AG09319 (cell line): Measurements from ENCODE around the gene AHCYL1.

Source experiments
- DNase-seq: peaks from one replicate; pipeline ENCODE4 v3.0.0-alpha.2; 2010; ENCODE audit warnings: low read depth; ENCODE audit errors: extremely low read depth
- TF ChIP-seq, protein P1 (sequence below): IDR thresholded peaks from 2 replicates; pipeline ENCODE4 v1.5.1; 2011; ENCODE audit warnings: low read depth, mild to moderate bottlenecking, inconsistent platforms, low read length, moderate library complexity

AHCYL1 gene

GRCh38 chr1:109976762-109977161 is 7.8 kb upstream of the AHCYL1 start:
- DNase-seq, result no peak
- TF ChIP-seq, protein P1, sequence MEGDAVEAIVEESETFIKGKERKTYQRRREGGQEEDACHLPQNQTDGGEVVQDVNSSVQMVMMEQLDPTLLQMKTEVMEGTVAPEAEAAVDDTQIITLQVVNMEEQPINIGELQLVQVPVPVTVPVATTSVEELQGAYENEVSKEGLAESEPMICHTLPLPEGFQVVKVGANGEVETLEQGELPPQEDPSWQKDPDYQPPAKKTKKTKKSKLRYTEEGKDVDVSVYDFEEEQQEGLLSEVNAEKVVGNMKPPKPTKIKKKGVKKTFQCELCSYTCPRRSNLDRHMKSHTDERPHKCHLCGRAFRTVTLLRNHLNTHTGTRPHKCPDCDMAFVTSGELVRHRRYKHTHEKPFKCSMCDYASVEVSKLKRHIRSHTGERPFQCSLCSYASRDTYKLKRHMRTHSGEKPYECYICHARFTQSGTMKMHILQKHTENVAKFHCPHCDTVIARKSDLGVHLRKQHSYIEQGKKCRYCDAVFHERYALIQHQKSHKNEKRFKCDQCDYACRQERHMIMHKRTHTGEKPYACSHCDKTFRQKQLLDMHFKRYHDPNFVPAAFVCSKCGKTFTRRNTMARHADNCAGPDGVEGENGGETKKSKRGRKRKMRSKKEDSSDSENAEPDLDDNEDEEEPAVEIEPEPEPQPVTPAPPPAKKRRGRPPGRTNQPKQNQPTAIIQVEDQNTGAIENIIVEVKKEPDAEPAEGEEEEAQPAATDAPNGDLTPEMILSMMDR, result no peak

DNA sequence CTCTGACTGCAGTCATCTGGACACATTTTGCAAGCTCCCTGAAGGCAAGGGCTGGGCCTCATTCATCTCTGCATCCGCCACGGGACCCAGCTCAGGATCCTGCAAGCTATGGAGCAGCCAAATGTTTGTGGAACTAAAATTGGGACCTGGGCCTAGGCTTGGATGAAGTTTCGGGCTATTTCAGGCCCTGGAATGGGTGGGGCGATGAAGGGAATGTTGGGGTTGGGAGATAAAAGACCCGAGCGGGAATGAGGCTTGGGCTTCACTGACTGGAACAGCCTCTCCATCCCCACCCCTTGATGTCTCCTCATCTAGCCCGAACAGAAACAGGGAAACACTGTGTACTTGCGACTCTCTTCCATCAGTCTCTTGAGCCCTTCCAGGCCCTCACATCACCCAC is 7.3 kb upstream of the AHCYL1 start:
- no peak for DNase-seq
- TF ChIP-seq, protein P1, result no peak

DNA sequence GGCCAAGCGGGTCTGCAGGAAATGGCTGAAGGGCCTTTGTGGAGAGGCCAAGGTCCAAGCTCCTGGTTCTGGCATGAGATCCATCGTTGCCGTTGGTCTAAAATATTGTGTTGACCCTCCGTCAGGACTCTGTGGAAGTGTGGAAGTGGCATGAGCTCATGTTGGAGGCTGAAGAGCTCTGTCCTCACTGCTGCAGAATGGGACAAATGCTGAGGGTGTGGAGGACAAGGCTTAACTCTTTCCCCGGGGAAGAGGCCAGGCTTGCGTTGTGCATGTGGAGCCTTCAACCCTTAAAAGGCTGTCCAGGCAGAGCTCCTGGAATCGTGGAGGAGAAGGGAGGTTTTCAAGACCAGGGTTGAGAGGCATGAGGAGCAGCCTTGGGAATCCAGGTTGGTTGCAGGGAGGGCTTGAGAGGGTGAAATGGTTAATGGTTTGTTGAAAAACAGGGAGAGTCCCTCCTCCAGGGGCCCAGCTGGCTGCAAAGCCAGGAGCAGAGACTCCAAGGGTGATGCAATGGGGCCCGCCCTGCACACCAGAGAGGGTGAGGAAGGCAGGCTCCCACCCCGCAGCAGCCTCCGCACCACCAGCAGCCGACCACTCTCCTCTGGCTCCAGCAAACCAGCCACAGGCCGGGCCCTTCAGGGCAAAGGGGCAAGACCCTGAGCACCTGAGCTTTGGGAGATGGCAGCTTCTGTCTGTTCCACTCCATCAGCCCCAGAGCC is 6.7 kb upstream of the AHCYL1 start:
- no peak for DNase-seq
- TF ChIP-seq, protein P1, result no peak

GRCh38 chr1:109978761-109979488 is 5.6 kb upstream of the AHCYL1 start:
- DNase-seq, result no peak
- TF ChIP-seq, protein P1, result no peak

DNA sequence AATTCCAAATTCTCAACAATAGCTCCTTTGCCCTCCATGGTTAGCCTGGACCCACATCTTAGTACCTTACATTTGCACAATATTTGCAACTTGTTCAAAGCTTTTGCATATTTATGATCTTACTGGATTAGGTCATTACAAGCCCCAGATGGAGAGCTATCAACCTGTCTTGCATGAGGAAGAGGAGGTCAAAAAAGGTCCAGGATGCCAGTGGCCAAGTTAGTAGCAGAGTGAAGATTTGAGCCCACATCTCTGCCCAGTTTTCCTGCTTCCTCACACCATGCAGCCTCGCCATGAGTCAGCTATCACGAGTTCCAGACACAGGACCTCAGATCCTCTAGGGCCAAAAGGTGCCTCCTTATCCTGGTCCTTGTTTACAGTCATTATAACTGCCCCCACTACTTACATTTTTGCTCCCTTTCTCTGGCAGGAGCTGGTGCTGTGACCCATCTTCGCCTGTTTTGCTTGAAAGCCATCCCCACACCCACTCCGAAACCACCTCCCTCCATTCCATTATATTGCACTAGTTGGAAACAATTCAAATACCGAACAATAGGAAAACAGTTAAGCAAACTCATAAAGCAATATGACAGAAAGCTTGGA is 5.0 kb upstream of the AHCYL1 start:
- DNase-seq, result peak; percentile 43
- TF ChIP-seq, protein P1, result no peak

DNA sequence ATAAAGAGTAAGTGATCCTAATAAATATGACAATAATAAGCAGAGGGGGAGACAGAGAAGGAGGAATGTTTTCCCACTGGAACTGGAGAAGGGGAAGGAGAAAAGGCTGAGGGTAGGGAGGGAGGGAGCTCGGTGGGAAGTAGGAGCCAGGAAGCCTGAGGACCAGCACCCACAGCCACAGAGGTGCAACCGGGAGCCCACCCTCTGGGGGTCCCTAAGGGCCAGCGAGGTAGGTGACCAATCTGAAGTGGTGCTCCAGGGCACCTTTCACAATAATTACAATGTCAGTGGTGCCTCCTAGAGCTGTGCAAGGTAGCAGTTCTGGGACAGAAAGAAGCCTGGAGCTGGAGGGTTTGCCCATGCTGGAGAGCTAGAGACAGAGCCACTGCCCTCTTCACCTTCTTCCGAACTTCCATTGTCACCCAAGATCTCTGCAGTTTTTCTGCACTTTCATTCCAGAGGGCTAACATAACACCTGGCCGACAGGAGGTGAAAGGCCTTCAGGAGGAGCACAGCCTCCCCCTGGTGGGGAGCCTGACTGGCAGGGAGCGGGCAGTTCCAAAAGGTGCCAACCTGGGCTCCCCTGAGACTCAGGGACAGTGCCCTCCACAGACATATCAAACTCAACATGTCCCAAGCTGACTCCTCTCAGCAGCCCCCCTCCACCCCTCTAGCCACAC is 4.1 kb upstream of the AHCYL1 start:
- TF ChIP-seq, protein P1, result peak; percentile 45
- DNase-seq, result no peak
